ENCODE data around the gene PTPRD.

PTPRD gene

DNA sequence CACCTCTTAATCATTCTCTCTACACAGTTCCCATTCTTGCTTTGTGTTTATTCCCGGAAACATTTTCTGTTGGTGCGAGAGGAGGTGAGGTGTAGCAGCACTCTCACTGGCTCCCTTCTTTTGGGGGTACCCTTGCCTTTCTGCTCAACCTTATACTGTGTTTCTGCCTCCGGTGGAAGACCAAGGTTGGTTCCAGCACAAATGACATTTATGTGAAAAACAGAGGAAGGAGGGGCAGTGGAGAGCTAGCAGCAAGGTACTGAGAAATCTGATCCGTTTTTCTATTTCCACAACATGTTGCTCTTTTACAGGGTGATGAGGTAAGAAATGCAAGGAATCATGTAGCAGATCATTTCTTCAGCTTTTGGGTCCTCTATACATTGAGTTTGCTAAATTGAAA, 2165.2 kb downstream of the PTPRD start:
- DNase-seq = no peak

DNA sequence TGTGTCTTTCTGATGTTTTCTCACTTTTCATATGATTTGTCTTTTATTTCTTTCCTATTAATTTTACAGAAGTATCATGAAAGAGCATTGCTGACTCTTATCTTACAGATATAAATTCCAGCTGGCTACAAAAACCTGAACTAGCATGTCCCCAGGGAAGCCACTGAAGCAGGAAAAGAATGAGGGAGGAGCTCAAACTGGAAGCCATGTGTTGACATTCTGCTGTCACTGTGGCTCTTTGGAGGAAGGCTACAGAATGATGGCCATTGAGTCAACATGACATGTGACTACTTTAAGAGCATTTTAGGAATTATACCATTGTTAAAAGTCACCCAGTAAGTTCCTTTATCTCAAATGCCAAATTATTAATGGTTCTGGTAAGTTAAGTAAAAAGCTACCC, 2174.9 kb downstream of the PTPRD start:
- no peak for DNase-seq

DNA sequence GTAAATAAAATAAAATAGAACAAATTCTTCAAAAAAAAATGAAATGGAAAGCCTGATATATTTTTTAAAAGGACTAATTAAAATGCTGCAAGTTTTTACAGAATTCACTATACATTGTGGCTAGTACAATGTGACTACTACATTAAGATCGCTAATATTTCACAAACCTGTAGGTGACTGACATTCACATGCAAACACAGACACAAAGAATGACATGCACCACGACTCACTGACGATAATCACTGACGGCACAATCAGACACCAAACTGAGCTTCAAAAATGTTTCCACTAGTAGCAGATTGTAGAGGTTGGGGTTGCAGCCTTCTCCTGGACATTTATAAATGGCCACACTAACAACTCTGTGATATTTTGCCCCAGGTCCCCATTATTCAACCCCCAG, 2175.5 kb downstream of the PTPRD start:
- no peak for DNase-seq

DNA sequence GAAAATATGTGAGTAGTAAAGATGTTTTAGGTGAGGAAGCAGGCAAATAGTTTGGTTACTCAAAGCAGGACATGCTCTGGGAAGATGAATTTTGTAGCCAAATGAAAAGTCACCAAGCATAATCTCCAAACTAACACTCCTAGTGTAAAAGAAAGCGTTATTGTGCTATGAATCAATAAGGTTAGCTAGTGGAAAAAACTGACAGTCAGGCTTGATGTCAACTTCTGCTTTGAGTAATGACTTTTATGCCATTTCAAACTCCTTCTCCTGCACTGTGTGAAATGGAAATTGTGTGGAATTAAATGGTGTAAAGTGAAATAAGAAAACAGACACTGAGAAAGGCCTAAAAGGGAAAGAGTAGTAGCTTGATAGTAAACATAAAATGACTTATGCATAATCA, 2176.0 kb downstream of the PTPRD start:
- DNase-seq = no peak

DNA sequence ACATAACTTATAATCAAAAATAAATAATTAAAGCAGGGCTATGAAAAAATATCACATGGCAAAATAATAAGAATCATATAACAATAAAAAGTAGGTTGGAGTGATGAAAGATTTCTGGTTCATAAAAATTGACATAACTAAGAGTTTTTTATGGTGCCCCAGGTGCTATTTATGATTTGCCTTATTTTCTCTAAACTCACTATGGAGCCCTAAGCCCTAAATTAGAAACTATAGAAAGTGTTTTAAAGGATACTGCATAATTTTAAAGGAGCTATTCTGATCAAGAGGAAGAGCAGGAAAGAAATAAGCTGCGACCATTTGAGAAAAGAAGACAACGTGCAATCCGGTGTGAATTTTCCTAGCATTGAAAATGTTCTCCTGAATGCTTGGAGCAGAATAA, 2178.2 kb downstream of the PTPRD start:
- DNase-seq = no peak

DNA sequence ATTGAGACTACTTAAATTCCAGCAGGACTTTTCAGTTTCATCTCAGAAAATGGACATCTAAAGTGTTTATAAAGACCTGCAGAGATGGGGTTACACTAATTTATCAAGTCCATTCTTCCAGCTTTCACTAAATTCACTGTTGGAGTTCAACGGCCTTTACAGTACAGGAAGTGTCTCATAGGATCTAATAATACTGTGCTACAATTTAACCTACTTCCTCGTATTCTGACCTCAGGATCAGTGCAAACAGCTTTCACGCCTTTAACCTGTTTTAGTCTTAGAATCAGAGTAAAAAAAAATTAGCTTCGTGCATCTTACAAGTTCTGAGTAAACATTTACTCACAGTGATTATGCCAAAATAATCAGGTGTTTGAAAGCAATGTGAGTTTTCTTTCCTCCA, 2180.6 kb downstream of the PTPRD start:
- no peak for DNase-seq

DNA sequence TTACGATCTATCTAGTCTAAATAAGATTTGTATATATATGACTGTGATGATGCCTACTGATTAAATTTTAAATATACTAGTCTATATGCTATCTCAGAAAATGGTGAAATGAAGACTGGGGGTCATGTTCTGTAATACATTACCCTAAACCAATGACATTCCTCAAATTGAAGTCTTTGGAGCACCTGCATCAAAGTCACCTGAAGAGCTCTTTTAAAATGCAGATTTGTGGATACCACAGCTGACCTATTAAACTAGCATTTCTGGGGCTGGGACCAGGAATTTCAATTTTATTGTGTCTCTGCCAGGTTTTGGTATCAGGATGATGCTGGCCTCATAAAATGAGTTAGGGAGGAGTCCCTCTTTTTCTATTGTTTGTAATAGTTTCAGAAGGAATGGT, 2181.3 kb downstream of the PTPRD start:
- DNase-seq = no peak

DNA sequence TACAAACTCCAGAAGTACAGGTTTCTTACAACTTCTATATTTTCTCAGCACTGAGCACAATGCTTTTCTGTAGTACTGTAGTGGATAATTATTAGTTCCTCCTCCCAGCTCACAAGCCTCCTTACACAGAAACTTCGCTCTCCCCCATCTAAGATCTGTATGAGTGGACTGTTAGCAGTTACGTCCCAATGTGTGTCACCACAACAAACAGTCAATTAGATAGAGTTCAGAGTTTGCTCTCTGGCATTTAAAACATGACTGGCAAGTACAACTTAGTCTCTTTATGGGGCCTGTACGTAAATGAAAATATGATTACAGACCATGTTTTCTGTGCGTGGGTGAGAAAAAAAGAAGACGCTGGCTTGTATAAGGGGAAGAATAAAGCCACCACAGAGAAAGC, 2181.9 kb downstream of the PTPRD start:
- DNase-seq = no peak

DNA sequence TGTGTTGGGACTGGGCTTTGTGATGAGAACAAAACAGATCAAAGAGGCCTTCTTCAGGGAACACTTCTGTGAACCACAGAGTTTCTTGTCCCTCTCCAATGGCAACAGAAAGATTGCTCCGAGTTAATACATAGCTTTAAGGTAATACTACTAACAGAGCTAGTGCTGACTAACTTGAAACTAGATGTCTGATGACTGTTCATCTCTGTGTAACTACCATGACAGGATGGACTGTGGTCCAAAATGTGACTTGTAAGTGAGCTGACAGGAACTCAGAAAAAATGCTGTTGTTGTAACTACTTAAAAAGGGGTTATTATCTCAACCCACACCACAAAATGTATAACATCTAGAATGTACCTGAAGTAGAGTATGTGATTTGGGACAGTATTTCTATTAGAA, 2183.0 kb downstream of the PTPRD start:
- DNase-seq = no peak

DNA sequence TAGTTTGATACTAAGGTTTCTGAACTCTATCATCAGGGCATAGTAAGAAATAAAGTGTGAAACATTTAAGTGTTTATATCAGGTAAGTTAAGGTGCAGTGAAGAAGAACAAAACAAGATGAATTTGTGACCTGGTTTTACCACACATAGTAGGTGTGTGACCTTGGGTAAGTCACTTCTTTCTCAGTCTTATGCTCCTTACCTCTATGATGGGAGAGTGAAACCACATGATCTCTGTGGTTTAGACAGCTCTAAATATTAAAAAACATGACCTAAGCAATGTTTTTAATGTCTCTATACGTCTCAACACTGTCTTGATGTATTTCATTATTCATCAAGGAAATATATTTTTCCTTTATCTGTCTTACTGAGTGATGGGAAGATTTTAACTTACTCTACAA, 2183.6 kb downstream of the PTPRD start:
- DNase-seq = no peak

DNA sequence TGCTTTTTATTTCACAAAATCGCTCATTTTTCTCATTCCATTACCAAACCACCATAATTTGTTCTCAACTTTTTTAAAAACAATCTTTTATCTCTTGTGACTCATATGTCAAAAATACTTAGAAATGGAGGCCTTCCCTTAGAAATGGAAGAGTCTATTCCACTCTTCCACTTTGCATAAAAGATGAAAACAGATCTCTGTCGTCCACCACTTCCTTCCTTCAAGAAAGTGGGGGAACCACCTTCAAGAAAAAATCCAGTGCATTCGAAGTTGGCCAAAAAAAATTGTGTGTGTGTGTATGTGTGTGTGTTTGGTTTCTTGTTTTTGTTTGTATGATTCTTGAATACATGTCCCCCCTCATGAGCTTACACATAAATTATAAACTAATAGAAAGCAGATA, 2184.4 kb downstream of the PTPRD start:
- no peak for DNase-seq

DNA sequence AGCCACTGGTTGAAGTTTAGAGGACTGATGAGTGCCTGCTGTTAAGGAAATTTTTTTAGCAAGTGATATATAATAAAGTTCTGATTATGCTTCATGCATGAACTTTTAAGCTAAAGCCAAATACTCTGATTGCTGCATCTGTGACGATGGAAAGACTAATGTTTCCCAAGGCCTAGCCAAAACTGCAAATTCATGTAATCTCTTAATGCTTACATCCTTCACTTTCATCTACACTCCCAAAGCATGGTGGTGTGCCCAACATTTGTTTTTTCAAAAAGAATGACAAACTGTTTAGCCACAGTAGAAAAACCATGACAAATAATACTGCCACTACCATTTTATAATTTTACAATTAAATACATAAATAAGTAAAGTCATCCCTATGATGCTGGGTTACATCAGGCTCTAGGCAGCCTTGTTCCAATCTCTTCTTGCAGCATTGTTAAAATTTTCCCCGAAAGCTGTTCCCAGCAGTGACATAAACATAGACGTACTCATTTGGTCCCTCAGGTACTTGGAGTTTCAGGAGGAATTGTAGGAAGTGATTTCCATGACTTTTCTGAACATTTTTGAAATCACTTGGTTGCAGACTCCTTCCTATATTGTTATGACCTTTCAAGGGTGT, 2187.9 kb downstream of the PTPRD start:
- DNase-seq = no peak

DNA sequence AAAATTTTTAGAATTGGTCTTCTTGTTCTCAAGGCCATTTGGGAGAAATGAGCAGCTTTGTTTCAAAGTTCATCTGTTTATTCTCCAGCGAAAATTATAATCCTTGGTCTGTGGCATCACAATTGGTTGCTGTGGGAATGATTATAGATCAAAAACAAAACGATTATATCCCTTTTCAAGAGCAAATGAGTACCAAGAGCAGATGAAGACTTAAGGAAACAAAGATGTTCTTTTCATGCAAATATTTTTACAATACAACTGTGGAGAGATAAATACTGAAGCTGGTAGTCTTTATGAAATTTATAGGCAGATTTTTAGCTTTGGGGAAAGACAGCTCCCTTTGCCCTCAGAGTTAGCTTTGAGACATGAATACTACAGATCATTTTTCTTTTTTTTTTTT, 2192.4 kb downstream of the PTPRD start:
- DNase-seq = no peak

DNA sequence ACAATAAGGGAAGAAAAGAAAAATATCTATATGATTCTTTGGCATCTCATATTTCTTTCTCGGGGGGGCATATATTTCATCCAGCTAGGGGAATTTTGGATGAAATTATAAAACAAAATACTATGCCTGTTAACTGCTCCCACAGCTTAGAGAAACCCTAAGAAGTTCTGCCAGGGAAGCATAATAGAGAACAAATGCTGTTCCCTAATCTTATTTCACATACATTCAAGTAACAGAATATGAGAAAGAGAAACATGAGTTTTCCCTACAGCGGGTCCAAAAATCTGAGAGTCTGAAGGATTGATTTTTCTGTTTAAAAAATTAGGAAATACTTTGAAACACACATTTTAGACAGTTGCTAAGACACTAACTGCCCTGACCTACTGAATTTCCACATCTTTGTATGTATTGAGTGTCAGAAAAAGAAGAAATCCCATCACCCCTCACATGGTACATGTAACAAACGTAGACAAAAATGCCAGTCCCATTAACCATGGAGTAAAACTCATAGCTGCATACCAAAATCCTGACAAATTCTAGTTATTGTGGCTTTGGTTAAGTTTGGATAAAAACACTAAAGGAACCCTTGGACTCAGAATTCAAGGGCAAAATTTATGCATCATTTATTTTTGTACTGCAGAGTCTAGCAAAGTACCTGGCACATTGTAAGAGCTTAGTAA, 2193.1 kb downstream of the PTPRD start:
- no peak for DNase-seq

DNA sequence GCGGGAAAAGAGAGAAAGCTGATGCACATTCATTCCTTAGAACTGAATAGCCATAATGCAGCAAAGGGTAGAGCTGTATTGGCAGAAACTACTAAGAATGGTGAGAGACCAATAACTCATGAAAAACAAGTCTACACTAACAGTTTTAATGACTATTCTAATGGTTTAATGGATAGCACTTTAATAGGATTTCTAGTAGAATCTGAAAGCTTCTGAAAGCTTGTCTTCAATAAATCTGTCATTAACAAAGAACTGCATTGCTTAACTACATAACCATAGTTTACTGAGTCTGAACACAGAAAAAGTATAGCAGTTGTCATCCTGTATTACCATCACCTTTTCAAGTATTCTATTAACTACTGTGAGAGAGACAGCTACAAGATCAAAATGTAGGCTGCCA, 2195.5 kb downstream of the PTPRD start:
- DNase-seq = no peak

DNA sequence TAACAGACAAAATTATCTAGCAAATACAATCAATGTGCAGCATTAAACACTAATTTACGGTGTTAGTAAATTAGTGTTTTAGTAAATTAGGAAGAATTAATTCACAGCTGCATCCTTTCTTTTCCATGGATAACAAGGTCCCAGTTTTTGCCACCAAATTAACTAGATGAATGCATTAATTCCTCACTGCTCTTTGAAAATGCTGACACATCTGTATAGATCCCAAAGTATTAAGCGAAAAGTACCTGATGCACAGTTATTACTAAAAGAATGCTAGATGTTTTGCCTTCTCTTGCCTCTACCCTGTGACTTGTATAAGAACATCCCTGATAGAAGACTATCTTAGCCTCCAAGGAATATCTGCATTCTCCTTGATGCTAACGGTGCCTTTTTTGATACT, 2200.5 kb downstream of the PTPRD start:
- no peak for DNase-seq

DNA sequence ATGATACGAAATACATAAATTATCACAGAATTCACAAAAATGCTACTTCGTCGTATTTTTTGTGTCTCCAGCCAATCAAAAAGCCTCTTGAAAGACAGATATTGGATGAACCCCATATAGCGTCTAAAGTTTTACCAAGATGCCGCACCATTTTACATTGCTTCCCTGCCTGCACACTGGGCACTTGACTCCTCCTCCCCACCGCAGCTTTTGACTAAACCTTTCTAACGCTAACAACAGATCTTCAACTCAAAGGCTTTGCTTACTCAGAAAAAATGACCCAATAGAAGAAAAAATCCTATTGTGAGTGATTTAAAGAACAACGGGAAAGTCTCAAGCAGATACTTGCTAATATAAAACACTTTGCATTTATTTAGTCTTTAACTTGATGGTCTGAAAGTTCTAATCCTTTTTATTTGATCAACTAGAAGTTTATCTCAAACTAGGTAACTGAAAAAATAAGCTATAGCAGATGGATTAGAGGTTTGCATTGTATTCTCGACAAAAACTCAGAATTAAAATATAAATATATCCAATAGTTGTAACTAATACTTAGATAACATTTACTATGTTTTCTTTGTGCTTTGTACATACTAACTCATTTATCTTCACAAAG, 2204.1 kb downstream of the PTPRD start:
- no peak for DNase-seq

DNA sequence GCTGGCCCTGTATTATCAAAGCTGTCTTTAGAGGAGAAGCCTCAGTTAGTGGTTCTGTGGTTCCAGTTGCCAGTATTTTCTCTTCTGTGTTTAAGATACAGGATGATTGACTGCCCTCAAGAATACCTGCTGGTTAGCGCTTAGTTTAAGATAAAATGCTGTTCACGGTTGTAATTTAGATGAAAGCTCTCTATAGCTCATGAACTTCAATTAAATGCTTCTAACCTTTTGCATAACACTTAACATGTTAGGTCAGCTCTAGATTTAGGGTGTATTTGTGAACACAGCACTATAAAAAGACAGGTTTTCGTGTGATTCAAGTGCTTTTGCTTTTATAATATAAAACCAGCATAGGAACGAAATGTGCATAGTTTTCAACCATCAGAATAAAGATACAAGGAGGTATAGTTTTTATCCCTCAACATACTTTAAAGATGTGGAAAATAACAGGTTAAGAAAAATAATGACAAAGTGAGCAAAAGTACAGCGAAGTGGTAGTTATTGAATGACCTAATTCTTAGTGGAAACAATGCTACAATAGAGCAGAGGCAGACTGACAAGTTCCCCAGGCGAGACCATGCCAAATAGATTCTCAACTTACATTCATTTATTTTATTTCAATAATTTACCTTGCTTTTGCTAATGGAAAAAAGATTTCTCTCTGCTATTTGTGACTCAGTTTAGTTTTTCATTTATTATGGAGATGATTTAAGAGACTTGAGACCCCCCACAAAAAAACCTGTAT, 2210.7 kb downstream of the PTPRD start:
- no peak for DNase-seq

DNA sequence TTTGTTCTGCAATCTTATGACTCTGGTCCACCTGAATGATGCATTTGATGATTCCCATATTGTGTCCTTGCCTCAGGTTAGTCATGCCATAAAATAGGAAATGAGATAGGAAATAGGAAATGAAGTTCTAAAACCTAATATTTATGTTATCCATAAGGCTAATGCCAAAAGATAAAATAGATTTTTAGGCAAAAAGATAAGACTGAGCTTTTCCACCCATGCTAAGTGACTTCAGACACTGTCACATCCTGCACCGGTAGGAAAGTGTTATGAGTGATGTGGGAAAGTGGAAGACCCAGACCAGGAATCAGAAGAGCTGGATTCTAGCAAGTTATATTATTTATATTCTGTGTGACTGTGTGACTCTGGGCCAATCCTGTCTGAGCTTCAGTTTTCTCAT, 2212.4 kb downstream of the PTPRD start:
- no peak for DNase-seq

DNA sequence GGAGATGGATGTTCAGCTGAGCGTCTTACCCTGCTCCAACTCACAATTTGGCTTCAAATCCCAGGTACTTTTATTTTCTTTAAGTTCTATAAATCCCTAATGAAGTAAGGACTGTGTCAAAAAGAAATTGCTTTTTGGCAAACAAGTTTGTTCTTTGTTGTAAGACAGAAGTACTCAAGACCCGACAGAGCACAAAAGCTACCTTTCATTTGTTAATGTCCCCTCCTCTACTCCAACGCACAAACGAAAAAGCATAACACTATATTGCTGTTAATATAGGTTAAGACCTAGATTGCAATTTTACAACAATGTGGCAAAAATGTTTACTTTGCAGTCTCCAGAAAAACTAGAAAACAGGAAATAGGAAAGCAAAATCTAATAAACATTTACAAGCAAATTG, 2217.8 kb downstream of the PTPRD start:
- DNase-seq = no peak

DNA sequence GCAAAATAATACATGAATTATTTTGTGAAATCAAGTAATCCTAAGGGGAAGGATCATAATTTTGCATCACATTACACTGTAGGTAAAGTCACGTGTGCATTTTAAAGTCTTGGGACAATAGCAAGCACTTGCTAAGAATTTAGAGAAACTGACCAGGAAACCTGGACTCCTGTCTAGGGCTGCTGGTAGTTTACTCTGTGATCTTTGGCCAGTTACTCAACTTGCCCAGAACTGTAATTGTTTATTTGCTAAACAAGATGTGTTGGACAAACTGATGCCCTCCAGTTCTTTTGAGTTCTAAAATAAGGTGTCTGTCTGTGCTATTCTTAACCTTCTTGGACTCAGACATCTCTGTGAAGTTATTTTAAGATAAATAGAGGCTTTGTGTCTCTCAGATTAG, 2218.5 kb downstream of the PTPRD start:
- DNase-seq = no peak

DNA sequence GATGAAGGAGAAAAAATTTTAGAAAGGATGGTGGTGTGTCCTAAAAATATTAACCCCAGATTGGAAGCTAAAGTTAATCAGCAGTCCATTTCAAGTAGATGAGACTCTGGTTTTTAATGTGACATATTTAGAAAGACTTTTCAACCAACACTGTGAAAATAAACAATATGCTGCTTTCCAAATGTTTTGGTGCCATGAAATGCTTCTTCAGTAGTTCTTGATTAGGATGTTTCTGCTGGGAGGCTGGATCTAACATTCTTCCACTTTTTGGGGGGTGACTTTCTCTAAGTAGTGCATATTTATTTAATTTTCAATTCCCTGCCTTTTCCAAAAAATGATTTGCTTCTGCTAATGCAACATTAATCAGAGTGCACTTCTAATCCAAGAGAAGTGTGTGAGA, 2219.9 kb downstream of the PTPRD start:
- DNase-seq = no peak

DNA sequence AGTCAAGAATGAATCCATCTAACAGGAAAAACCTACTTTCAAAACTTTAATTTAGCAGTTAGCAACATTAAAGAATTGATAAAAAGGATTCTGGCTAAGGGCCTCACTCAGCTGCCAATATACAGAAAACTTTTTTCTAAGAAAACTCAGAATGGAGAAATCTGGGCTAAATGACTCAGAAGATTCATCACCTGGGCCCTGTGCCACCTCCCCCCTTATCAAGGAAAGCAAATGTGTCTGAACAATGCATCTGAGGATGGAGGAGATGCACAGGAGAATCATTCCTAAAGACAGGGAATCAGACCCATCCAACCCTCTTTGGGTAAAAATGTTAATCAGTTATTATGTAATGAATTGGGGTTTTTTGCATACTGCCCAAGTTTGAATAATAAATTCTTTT, 2221.2 kb downstream of the PTPRD start:
- DNase-seq = no peak

DNA sequence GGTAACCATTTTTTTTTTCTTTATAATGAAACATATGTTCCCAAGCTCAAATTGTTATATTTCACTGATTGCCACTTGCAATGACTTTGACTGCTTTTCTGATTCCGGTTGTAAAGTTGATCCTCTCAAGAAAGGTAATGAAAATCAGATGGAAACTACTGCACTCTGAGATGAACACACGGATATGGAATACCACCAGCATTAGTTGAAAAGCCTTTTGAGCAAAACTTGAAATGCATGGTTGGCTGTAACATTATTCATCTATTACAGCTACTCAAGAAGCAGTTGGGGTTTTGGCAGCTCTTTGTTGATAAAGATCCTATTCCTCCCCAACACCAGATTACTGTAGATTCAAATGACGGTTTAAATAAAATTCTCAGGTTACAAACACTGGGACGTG, 2221.7 kb downstream of the PTPRD start:
- DNase-seq = no peak
